ENCODE results near the gene OR5W2. TPM values are rescaled to one million over a fixed set of nuclear protein-coding genes. Genes with fewer than 3 reads are reported as not detected.
"Not testable (repeated sequence)": the region's sequence is repeated elsewhere in the genome, so short reads cannot be mapped to it uniquely, and the experiment has no call there.

The OR5W2 gene
- total RNA-seq, 6 experiments from 2014 or later = not detected

DNA sequence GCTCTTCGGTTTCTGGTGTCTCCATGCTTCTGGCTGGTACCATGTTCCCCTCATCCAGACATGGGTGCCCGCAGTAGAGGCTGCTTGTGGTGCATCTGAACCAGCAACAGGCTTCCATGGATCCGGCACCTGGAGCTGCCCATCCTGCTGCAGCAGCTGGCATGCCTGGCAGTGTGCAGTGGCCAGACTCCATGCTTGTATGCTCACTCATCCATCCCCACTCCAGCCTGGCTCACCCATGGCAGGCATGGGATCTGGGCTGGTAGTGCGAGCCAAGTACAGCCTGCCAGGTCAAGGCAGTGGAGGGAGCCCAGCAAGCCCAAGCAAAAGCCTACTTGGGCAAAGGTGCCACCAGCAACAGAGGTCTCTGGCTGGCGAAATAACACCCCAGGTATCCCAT lies 6.2 kb upstream of the OR5W2 start:
- no peak overlapping the region for H3K4me3 Mint-ChIP-seq
- peaks cover 5% of the 10 kb centered on the region; the same call in 1 of the 2 replicates for H3K36me3 Mint-ChIP-seq (ENCODE audit: low read depth)
- H3K9me3 Mint-ChIP-seq = peaks cover 51% of the 10 kb centered on the region

DNA sequence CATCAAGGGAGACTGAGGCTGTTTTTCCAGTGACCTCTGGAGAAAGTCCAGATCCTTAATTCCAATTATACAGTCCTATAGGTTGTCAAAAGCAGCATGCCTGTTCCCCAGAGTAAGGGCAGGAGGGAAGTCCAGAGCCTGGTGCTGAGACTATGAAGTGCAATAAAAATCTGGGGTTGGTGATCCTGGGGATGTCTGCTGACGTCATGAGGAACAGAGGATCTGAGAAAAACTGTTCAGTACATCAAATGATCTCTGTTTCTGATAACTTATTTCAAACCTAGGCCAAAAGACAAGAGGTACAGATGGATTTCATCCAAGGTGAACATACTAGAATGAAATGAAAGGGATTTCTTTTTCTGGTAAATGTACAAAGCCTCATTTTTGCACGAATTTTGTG lies 12.1 kb downstream of the OR5W2 start:
- no peaks in the 10 kb centered on the region for H3K36me3 Mint-ChIP-seq (ENCODE audit: low read depth)
- H3K27me3 Mint-ChIP-seq (ENCODE audit: insufficient read depth) = no peaks in the 10 kb centered on the region
- H3K9me3 Mint-ChIP-seq = peaks cover 9% of the 10 kb centered on the region; the same call in 1 of the 2 replicates
- DNase-seq = no peak
- no peak overlapping the region for H3K27ac Mint-ChIP-seq
- TF ChIP-seq, protein P1, sequence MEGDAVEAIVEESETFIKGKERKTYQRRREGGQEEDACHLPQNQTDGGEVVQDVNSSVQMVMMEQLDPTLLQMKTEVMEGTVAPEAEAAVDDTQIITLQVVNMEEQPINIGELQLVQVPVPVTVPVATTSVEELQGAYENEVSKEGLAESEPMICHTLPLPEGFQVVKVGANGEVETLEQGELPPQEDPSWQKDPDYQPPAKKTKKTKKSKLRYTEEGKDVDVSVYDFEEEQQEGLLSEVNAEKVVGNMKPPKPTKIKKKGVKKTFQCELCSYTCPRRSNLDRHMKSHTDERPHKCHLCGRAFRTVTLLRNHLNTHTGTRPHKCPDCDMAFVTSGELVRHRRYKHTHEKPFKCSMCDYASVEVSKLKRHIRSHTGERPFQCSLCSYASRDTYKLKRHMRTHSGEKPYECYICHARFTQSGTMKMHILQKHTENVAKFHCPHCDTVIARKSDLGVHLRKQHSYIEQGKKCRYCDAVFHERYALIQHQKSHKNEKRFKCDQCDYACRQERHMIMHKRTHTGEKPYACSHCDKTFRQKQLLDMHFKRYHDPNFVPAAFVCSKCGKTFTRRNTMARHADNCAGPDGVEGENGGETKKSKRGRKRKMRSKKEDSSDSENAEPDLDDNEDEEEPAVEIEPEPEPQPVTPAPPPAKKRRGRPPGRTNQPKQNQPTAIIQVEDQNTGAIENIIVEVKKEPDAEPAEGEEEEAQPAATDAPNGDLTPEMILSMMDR (IDR thresholded peaks at IDR 0.05) = no peak
- H3K4me3 Mint-ChIP-seq = no peak overlapping the region
- no peaks in the 10 kb centered on the region for H3K4me1 Mint-ChIP-seq (ENCODE audit: low read depth)

More for the DNA sequence above, 6.2 kb upstream of the OR5W2 start:
- H3K4me1 Mint-ChIP-seq (ENCODE audit: low read depth) = no peaks in the 10 kb centered on the region
- no peaks in the 10 kb centered on the region for H3K27me3 Mint-ChIP-seq (ENCODE audit: insufficient read depth)
- H3K27ac Mint-ChIP-seq = no peak overlapping the region
- TF ChIP-seq, protein P1 (IDR thresholded peaks at IDR 0.05) = no peak
- no peak for DNase-seq

DNA sequence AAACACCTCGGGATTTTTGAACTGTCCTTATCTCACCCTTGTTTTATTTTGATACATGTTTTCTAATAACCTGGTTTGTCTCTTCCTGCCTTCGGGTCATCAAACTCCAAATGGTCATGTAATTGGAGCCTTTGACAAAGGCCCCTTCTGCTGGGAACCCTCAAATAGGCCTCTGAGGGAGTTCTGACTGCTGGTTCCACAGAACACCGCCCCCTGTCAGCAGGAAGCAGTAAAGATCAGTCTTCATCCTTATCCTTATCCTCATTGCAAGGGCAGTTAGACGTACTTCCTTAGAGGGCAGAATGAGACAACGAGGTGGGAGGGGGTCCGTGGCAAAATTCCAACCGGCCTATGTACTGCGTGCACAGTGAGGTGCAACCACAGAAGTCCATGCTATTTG lies 19.2 kb downstream of the OR5W2 start:
- peaks cover 41% of the 10 kb centered on the region for H3K9me3 Mint-ChIP-seq
- no peak overlapping the region for H3K4me3 Mint-ChIP-seq
- H3K27me3 Mint-ChIP-seq (ENCODE audit: insufficient read depth) = no peaks in the 10 kb centered on the region
- no peaks in the 10 kb centered on the region for H3K4me1 Mint-ChIP-seq (ENCODE audit: low read depth)
- TF ChIP-seq, protein P1 (IDR thresholded peaks at IDR 0.05) = no peak
- DNase-seq = no peak
- no peaks in the 10 kb centered on the region for H3K36me3 Mint-ChIP-seq (ENCODE audit: low read depth)
- H3K27ac Mint-ChIP-seq = no peak overlapping the region

DNA sequence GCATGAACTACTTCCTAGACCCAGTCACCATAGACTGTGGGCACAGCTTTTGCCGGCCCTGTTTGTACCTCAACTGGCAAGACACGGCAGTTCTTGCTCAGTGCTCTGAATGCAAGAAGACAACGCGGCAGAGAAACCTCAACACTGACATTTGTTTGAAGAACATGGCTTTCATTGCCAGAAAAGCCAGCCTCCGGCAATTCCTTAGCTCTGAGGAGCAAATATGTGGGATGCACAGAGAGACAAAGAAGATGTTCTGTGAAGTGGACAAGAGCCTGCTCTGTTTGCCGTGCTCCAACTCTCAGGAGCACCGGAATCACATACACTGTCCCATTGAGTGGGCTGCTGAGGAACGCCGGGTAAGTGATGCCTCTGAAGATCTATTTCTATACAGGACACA lies 28.9 kb downstream of the OR5W2 start:
- not testable (repeated sequence) for DNase-seq; H3K36me3 Mint-ChIP-seq (ENCODE audit: low read depth); H3K4me3 Mint-ChIP-seq; H3K4me1 Mint-ChIP-seq (ENCODE audit: low read depth); H3K27ac Mint-ChIP-seq; H3K27me3 Mint-ChIP-seq (ENCODE audit: insufficient read depth)
- H3K9me3 Mint-ChIP-seq = peaks cover 19% of the 10 kb centered on the region

DNA sequence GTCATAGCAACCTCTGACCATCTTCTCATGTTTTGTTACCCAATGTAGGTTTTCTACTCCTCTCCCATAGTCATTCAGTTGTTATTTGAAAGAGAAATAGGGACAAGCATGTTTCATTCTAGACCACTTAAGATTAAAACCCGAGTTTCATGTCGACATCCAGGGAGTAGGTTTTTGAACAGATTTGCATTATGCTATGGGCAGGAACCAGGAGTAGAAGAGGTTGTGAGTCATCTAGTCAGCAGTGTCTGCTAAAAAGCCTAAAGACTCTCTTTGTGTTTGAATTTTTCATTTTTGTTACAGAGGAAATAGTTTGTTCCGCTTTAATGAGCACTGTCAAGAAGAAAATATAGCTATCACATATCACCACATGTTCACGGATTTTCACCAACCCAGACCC lies 29.4 kb downstream of the OR5W2 start:
- H3K4me3 Mint-ChIP-seq; H3K36me3 Mint-ChIP-seq (ENCODE audit: low read depth); H3K4me1 Mint-ChIP-seq (ENCODE audit: low read depth); H3K27ac Mint-ChIP-seq; DNase-seq; H3K27me3 Mint-ChIP-seq (ENCODE audit: insufficient read depth): not testable (repeated sequence)
- peaks cover 19% of the 10 kb centered on the region for H3K9me3 Mint-ChIP-seq

DNA sequence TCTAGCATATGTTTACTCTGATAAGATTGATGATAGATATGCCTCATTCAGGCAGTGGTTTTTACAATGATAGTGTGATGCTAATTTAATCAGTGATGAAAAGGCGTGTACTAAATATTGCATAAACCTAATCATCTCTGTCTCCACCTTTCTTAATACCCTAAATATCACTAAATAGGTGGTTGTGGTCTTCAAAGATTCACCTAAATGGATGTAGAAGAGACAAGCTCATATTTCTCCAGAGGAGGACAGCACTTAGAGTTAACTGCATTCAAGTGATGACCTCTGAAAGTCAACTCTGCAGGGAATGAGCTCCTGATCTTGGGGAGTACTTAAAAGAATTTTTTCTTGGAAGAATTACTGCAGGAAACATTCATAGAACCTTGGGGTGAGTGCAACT lies 31.4 kb downstream of the OR5W2 start, which contains the start of gene TRIM51:
Gene TRIM51 (plus strand): TSS at position 301 of the 400 bp plus-strand sequence. CDS start 2,132 bp downstream, outside the sequence.
- not testable (repeated sequence) for H3K4me3 Mint-ChIP-seq; DNase-seq; H3K36me3 Mint-ChIP-seq (ENCODE audit: low read depth); H3K4me1 Mint-ChIP-seq (ENCODE audit: low read depth); H3K27ac Mint-ChIP-seq; H3K27me3 Mint-ChIP-seq (ENCODE audit: insufficient read depth)
- peaks cover 24% of the 10 kb centered on the region for H3K9me3 Mint-ChIP-seq

DNA sequence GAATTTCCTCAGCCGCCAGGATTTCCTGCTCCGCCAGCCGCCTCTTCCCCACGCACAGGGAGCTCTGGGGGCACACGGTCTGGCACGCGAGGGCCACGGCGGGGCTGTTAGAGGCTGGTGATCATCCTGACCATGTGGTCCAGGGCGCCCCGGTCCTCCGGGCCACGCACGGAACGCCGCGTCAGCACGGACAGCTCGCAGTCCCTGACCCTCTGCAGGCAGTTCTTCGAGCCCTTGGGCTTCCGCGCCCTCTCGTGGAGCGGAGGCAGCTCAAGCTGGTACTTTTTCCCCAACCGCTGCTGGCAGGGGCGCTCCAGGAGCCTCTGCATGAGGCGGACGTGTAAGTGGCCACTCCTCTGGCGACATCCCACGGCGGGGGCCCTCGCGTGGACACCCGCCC lies 41.2 kb downstream of the OR5W2 start:
- H3K9me3 Mint-ChIP-seq = peaks cover 19% of the 10 kb centered on the region
- not testable (repeated sequence) for DNase-seq; H3K4me3 Mint-ChIP-seq; H3K36me3 Mint-ChIP-seq (ENCODE audit: low read depth); H3K27me3 Mint-ChIP-seq (ENCODE audit: insufficient read depth); H3K27ac Mint-ChIP-seq; H3K4me1 Mint-ChIP-seq (ENCODE audit: low read depth)

DNA sequence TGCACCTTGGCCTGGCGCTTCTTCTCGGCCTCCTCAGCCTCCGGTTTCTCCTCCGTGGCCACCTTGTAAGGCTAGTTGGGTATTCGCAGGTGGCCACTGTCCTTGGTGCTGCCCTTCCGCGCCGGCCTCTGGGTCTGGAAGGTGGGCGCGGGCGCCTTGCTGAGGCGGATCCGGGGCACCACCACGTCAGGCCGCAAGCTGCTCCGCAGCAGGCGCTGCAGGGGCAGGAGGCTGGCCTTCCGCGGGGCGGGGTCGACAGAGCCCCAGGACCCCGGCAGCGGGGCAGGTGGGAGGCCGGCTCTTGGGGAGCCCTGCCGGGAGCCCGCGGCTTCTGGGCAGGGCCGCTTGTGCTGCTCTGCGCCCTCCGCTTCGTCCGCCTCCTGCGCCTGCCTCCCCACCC lies 41.7 kb downstream of the OR5W2 start:
- H3K27me3 Mint-ChIP-seq (ENCODE audit: insufficient read depth); DNase-seq; H3K4me1 Mint-ChIP-seq (ENCODE audit: low read depth): not testable (repeated sequence)

DNA sequence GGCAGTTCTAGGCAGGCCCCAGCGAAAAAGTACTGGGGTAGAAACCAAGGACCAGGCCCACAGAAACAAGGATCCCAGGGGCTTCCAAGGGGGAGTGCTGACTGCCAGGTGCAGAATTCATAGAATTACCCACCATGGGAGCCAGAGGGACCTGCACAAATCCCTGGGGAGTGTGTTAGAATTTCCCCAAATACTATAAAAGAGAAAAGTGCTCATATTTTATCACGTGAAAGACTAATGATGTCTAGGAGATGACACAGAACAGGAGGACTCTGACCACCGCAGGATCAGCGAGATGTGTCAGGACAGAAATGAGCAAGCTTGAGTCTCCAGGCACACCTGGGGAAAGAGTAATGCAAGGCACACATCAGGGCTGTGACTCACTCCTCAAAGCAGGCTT lies 47.0 kb downstream of the OR5W2 start:
- H3K36me3 Mint-ChIP-seq (ENCODE audit: low read depth); H3K27me3 Mint-ChIP-seq (ENCODE audit: insufficient read depth); H3K4me1 Mint-ChIP-seq (ENCODE audit: low read depth); H3K4me3 Mint-ChIP-seq; H3K27ac Mint-ChIP-seq; DNase-seq: not testable (repeated sequence)
- H3K9me3 Mint-ChIP-seq = peaks cover 37% of the 10 kb centered on the region

More for the DNA sequence above, 41.7 kb downstream of the OR5W2 start:
- H3K36me3 Mint-ChIP-seq (ENCODE audit: low read depth); H3K4me3 Mint-ChIP-seq; H3K27ac Mint-ChIP-seq: not testable (repeated sequence)
- peaks cover 23% of the 10 kb centered on the region for H3K9me3 Mint-ChIP-seq
